Stomach (tissue), 9 donors: ENCODE measurements around the gene NATD1. TPM values are rescaled to one million over a fixed set of nuclear protein-coding genes. Genes with fewer than 3 reads are reported as not detected.

Experiments used
- DNase-seq, 2 donors: peaks; one replicate each; pipeline versions ENCODE4 v3.0.0 to v3.0.0-alpha.2; 2013 to 2019
- H3K27ac ChIP-seq, 5 donors: fragments of 200-600 bp in 4 of 5; sonication (generic) in 4 of 5; one replicate each; pipeline ENCODE4 v1.5.1; 2013 to 2019; ENCODE audit warnings: mild to moderate bottlenecking in 1 of 5, moderate library complexity in 1 of 5
- H3K27me3 ChIP-seq, 3 donors: fragments of 200-600 bp; sonication (generic); one replicate each; pipeline ENCODE4 v1.5.1; 2017 to 2019; ENCODE audit warnings: mixed run types in 1 of 3
- H3K36me3 ChIP-seq, 4 donors: fragments of 200-600 bp; sonication (generic); 1 replicate in 3 of 4; 2 replicates in 1 of 4; pipeline ENCODE4 v1.5.1; 2016 to 2019
- H3K4me1 ChIP-seq, 4 donors: fragments of 200-600 bp; sonication (generic); one replicate each; pipeline ENCODE4 v1.5.1; 2016 to 2019
- H3K4me3 ChIP-seq, 4 donors: fragments of 200-600 bp; sonication (generic) in 3 of 4; one replicate each; pipeline ENCODE4 v1.5.1; 2016 to 2019; ENCODE audit warnings: mild to moderate bottlenecking in 1 of 4
- H3K9me3 ChIP-seq, 4 donors: fragments of 200-600 bp; sonication (generic); one replicate each; pipeline ENCODE4 v1.5.1; 2016 to 2019
- CTCF ChIP-seq, 7 experiments: fragments of 450-650 bp in 4 of 7; fragments of 200-600 bp in 3 of 7; sonication (generic) in 3 of 7; IDR thresholded peaks; one replicate each; pipeline ENCODE4 v1.5.1; 2016 to 2019; ENCODE audit warnings: antibody characterized with exemption in 7 of 7, control low read depth in 2 of 7, mild to moderate bottlenecking in 1 of 7
- EP300 ChIP-seq: sonication (generic); formaldehyde crosslinking; IDR thresholded peaks from one replicate; pipeline ENCODE4 v1.6.1; 2017; ENCODE audit warnings: antibody characterized with exemption
- POLR2A ChIP-seq, 4 donors: fragments of 450-650 bp; IDR thresholded peaks; one replicate each; pipeline ENCODE4 v1.6.1; 2016; ENCODE audit warnings: antibody characterized with exemption in 4 of 4, control low read depth in 2 of 4, mild to moderate bottlenecking in 1 of 4, moderate library complexity in 1 of 4
- POLR2AphosphoS5 ChIP-seq, 3 donors: sonication (generic); formaldehyde crosslinking; IDR thresholded peaks; one replicate each; pipeline ENCODE4 v1.6.1; 2016; ENCODE audit warnings: antibody characterized with exemption in 3 of 3
- WGBS, 5 donors: extraction: QIAGEN DNeasy Blood & Tissue Kit in 3 of 5; methylation state at CpG; one replicate each; pipeline versions ENCODE4 v1.1.5 to v1.1.7; 2013 to 2018; 5-methylcytosine and 5-hydroxymethylcytosine counted together
- intact Hi-C: fragments of 100-400 bp; cut with DNase I; formaldehyde crosslinking; loops from one replicate; pipeline ENCODE4 v1.15.1; 2023; ENCODE audit warnings: low total_unique reads
- polyA plus RNA-seq, 3 donors: library from polyadenylated mRNA; stranded (reverse); fragments of 200-250 nt; gene quantifications; one replicate each; pipeline ENCODE4 v1.2.3, GENCODE V29; 2013
- total RNA-seq, 5 donors: library from RNA; depleted of rRNA; stranded (reverse); fragments of >200 nt; gene quantifications; one replicate each; pipeline versions ENCODE4 v1.1.0 to v1.2.3, GENCODE V29; 2014 to 2016
- donor health status: healthy with polysubstance abuse.
- donor health status: Bipolar disorder and iron deficiency.
- donor health status: healthy.

NATD1 gene
- total and polyA plus RNA-seq, 8 donors, result 2.2 to 9.0 (median 4.3) TPM

GRCh38 chr17:21233581-21234347 lies 19.4 kb downstream of the NATD1 start:
- no peaks in the 10 kb centered on the region for H3K27me3 ChIP-seq
- no peak for DNase-seq
- H3K9me3 ChIP-seq, result peaks cover 0 to 4% (median 0%) of the 10 kb centered on the region in 4 donors
- intact Hi-C loops, result no loop called here
- no peak overlapping the region for H3K4me3 ChIP-seq
- no peak for TF ChIP-seq EP300
- no peaks in the 10 kb centered on the region for H3K36me3 ChIP-seq
- H3K27ac ChIP-seq, result no peak overlapping the region
- no peaks in the 10 kb centered on the region for H3K4me1 ChIP-seq
- WGBS, 5 donors, result 66 to 73% (median 71%) methylated on average over 7 of the region's 7 CpGs

DNA sequence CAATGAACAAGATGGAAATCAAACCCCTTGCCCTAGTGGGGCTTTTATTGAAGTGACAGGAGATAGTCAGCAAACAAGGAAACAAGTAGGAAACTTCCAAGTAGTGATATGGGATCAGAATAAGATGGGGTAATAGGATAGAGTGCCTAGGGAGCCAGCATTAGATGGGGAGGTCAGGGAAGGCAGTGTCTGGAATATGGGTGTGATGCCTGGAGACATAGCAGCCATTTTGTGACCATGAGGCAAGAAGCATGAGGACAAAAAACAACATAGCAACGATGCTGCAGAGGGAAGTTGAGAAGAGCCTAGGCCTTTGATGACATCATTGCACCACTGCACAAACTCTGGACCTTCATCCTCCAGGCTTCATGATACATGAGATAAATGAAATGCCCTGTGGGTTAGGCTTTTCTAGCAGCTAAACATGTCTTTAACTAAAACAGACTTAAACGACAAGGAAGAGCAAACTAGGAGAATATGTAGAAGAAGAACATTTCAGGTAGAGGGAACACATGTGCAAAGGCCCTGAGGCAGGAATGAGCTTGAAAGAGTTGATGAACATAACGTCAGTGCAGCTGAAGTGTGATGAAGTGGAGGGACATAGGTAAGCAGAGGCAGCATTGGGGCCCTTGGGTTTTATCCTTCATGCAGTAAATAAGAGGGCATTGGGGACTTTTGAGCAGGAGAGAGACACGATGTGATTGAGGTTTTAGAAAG lies 21.0 kb downstream of the NATD1 start:
- WGBS, 5 donors, result 88 to 95% (median 93%) methylated on average over 4 of the region's 4 CpGs
- no peaks in the 10 kb centered on the region for H3K36me3 ChIP-seq
- intact Hi-C loops, result no loop called here
- TF ChIP-seq CTCF (IDR thresholded peaks at IDR 0.05) (no peak), POLR2A (IDR thresholded peaks at IDR 0.05) (no peak), EP300 (no peak), POLR2AphosphoS5 (IDR thresholded peaks at IDR 0.05) (no peak)
- H3K9me3 ChIP-seq, result peaks cover 0 to 4% (median 0%) of the 10 kb centered on the region in 4 donors
- DNase-seq, result no peak
- H3K27me3 ChIP-seq, result no peaks in the 10 kb centered on the region
- H3K27ac ChIP-seq, result no peak overlapping the region
- H3K4me1 ChIP-seq, result no peaks in the 10 kb centered on the region
- H3K4me3 ChIP-seq, result no peak overlapping the region

GRCh38 chr17:21231533-21231932 lies 21.7 kb downstream of the NATD1 start:
- Histone ChIP-seq H3K27ac (no peak overlapping the region), H3K27me3 (no peaks in the 10 kb centered on the region), H3K4me1 (no peaks in the 10 kb centered on the region), H3K9me3 (peaks cover 0 to 4% (median 0%) of the 10 kb centered on the region in 4 donors), H3K36me3 (no peaks in the 10 kb centered on the region), H3K4me3 (no peak overlapping the region)
- intact Hi-C loops, result no loop called here
- 48 to 71% (median 63%) methylated on average over 5 to 6 of the region's 6 CpGs for WGBS, 5 donors
- TF ChIP-seq CTCF (IDR thresholded peaks at IDR 0.05) (no peak), POLR2A (IDR thresholded peaks at IDR 0.05) (no peak), EP300 (no peak), POLR2AphosphoS5 (IDR thresholded peaks at IDR 0.05) (no peak)
- DNase-seq, result no peak

GRCh38 chr17:21228845-21229244 lies 24.4 kb downstream of the NATD1 start:
- Histone ChIP-seq H3K4me1 (no peaks in the 10 kb centered on the region), H3K4me3 (no peak overlapping the region), H3K27me3 (no peaks in the 10 kb centered on the region), H3K9me3 (peaks cover 0 to 4% (median 0%) of the 10 kb centered on the region in 4 donors), H3K27ac (no peak overlapping the region), H3K36me3 (no peaks in the 10 kb centered on the region)
- DNase-seq, result no peak
- TF ChIP-seq POLR2AphosphoS5 (IDR thresholded peaks at IDR 0.05) (no peak), EP300 (no peak), CTCF (IDR thresholded peaks at IDR 0.05) (no peak), POLR2A (IDR thresholded peaks at IDR 0.05) (no peak)
- 77 to 92% (median 84%) methylated on average over 2 of the region's 2 CpGs for WGBS, 5 donors
- intact Hi-C loops, result no loop called here
